ENCODE results near the gene LAMA2.

LAMA2 gene

GRCh38 chr6:129368970-129369369 lies 486.0 kb downstream of the LAMA2 start:
- no peak for DNase-seq (ENCODE audit: low read depth)

DNA sequence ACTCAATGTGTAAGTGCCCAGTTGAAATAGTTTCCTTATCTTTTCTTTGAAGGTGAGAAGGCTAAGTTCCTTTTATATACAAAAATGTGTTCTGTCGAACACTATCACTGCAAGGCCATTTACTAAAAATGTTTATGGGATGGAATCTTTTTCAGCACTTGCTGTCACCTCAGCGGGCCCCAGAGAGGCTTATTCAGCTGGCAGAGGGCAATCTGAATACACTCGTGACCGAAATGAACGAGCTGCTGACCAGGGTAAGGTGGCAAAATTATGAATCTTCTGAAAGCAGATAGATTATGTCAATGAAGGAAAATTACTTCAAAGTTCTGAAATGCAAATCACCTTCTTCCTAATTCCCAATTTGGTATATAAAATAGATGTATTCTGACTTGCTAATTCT lies 486.8 kb downstream of the LAMA2 start:
- DNase-seq (ENCODE audit: low read depth): no peak

- peak; percentile 40 for DNase-seq (ENCODE audit: low read depth)
Measured at GRCh38 chr6:129370268-129370916, 487.5 kb downstream of the LAMA2 start.

DNA sequence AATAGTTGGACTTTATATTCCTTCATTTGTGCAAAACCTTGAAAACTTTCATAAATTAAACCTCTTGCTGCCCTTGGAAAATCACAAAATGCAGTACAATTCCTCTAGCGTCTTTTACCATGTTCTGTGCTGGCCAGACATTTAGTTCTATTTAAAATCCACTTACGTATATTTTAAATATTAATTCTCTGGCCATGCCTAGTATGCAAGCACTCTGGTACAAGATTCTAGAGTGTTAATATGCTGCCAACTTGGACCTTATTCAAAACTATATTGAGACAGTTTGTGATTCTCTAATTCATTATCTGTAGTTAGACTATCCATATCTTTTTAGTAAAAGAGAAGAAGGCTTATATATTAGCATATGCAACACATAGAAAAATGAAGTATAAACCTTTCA lies 498.9 kb downstream of the LAMA2 start:
- no peak for DNase-seq (ENCODE audit: low read depth)

- DNase-seq (ENCODE audit: low read depth): no peak
Measured at GRCh38 chr6:129382916-129383315, 500.0 kb downstream of the LAMA2 start.

GRCh38 chr6:129385117-129385516 lies 502.2 kb downstream of the LAMA2 start:
- no peak for DNase-seq (ENCODE audit: low read depth)

DNA sequence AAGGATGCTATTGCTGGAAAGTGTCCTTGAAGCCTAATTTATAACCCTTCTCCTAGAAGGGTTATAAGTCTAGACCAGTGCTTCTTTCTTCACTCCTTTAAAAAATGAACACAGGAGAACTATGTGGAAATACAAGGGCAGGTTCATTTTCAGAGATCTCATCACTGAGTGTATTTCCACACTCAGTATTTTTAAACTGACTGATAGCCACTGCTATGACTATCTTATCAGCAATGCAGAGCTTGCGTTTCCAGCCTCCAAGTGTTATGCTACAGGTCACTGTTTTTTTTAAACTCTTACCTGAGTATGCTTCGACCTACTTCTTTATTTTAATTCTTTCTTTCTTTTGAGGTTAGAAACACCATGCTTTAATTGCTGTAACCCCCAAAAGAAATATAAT lies 508.0 kb downstream of the LAMA2 start:
- DNase-seq (ENCODE audit: low read depth): no peak

GRCh38 chr6:129393654-129394053 lies 510.7 kb downstream of the LAMA2 start:
- no peak for DNase-seq (ENCODE audit: low read depth)

DNA sequence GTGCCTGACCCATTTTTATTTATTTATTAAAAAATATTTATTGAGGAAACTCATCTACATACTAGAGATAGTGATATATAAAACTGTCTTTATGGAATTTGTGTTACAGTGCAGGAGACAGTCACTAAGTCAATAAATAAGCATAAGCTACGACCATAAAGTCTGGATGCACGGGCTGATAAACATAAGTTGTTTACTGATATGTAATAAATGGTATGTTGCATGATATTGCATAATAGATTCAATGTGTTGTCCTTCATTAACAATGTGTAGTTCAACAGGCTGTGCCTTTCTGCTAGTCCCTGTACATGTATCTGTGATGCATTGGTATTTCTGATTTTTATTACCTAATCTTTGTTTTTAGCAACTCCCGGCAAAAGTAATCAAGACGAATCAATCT lies 515.8 kb downstream of the LAMA2 start:
- no peak for DNase-seq (ENCODE audit: low read depth)

DNA sequence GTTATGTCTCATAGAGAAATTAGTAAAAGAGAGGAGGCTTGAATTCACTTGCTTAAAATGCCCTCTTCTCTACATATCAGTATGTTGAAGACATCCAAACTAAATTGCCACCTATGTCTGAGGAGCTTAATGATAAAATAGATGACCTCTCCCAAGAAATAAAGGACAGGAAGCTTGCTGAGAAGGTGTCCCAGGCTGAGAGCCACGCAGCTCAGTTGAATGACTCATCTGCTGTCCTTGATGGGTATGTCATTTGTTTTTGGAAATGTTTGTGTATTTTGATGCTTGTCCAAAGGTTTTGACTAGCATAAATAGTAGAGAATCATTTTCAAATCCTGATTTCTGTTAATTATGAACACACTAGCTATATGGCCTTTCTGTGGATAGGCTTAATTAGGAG lies 519.3 kb downstream of the LAMA2 start:
- peak; percentile 8 for DNase-seq (ENCODE audit: low read depth)

- DNase-seq (ENCODE audit: low read depth): no peak
Measured at GRCh38 chr6:129411092-129411491, 528.2 kb downstream of the LAMA2 start.

GRCh38 chr6:129416337-129416990 lies 533.5 kb downstream of the LAMA2 start:
- no peak for DNase-seq (ENCODE audit: low read depth)

DNA sequence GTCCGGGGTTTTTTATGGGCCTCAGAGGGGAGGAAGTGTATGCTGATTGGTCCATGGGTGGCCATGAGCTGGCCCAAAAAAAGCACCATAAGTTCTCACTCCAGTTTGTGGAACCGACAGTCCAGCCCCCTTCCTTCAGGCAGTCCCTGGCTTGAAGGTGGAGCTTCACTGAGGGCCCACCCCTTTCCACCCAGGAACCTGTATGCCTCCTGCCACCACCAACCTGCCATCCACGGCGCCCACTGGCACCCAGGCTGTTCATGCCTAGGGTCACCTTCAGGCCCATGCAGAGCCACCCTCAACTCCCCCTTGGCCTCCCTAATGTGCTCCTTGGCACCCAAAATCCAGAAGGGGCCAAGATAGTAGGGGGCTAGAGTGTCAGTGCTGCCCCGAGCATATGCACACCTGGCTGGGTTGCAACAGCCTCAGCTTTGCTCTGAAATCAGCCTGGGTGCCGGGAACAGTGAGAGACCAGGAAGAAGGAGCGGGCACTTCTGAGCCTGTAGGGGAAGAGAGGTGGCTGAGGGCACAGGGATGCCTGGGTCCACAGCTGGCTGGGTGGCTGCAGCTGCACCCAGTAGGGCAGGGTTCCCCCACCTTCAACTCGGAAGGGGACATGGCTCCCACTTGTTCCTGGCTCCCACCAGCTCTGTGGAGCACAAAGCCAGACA lies 534.6 kb downstream of the LAMA2 start:
- no peak for DNase-seq (ENCODE audit: low read depth)

- DNase-seq (ENCODE audit: low read depth): no peak
Measured at GRCh38 chr6:129419324-129419723, 536.4 kb downstream of the LAMA2 start.

DNA sequence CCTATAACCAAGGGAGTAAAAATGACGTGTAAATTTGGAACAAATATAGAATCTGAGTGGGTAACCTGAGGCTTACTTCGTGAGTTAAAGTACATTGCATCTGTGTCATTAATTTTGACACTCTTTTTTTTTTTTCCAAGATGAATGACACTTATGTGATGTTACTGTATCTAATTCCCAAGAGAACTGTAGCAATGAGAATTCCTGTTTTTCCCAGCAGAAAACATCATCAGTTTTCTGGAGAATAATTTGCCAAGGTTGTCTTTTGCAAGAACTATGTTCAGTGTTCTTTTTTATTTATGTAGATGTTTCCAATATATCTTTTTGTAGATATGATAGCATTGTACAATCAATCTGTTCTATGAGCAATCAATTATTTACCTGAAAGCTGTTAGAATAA lies 543.4 kb downstream of the LAMA2 start:
- DNase-seq (ENCODE audit: low read depth): no peak

DNA sequence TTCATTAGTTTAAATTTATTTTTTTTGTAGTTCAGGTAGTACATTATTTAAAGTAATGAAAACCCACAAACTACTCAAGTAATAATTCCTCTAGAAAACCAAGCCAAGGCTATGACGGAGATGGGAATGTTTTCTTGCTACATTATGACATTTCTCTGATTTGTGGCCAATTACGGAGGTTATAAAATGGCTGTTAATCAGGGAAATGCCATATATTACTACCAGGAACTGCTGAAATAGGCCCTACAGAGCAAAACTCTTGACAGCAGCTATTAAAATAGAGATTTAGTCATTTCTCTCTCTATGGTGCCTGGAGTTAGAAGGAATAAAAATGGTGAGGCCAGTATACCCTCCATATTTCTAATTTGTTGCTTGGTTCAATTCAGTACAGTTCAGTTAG lies 547.0 kb downstream of the LAMA2 start:
- no peak for DNase-seq (ENCODE audit: low read depth)

DNA sequence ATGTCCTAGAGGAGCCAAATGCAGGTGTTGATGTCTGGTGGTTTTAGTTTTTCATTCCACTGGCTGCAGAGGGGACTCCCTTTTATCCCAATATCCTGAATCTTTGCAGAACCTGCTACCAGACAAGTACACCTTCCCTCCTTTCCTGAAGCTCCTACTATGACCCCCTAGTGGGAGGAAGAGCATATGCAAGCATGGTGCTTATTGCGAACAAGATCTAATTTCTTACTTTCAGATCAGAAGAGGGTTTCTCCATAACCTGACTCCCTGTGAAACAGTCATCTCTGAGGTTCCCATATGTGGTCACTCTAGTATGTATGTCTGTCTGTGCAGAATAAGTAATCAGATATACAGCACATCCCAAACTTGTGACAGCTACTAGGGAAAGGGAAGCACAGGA lies 549.8 kb downstream of the LAMA2 start:
- no peak for DNase-seq (ENCODE audit: low read depth)

GRCh38 chr6:129434091-129434490 lies 551.2 kb downstream of the LAMA2 start:
- DNase-seq (ENCODE audit: low read depth): no peak

DNA sequence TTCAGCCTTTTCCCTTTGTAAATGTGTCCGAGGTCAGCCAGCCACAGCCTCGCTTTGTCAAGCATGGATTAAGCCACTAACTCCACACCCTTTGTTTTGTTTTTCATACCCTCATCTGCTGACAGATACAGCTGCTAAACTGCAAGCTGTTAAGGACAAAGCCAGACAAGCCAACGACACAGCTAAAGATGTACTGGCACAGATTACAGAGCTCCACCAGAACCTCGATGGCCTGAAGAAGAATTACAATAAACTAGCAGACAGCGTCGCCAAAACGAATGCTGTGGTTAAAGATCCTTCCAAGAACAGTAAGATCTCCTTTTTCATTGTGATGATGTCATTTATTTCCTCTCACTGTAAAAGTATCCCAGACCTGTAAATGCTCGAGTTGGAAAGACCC lies 557.8 kb downstream of the LAMA2 start:
- DNase-seq (ENCODE audit: low read depth): peak; percentile 2

- DNase-seq (ENCODE audit: low read depth): no peak
Measured at GRCh38 chr6:129444683-129445082, 561.7 kb downstream of the LAMA2 start.

DNA sequence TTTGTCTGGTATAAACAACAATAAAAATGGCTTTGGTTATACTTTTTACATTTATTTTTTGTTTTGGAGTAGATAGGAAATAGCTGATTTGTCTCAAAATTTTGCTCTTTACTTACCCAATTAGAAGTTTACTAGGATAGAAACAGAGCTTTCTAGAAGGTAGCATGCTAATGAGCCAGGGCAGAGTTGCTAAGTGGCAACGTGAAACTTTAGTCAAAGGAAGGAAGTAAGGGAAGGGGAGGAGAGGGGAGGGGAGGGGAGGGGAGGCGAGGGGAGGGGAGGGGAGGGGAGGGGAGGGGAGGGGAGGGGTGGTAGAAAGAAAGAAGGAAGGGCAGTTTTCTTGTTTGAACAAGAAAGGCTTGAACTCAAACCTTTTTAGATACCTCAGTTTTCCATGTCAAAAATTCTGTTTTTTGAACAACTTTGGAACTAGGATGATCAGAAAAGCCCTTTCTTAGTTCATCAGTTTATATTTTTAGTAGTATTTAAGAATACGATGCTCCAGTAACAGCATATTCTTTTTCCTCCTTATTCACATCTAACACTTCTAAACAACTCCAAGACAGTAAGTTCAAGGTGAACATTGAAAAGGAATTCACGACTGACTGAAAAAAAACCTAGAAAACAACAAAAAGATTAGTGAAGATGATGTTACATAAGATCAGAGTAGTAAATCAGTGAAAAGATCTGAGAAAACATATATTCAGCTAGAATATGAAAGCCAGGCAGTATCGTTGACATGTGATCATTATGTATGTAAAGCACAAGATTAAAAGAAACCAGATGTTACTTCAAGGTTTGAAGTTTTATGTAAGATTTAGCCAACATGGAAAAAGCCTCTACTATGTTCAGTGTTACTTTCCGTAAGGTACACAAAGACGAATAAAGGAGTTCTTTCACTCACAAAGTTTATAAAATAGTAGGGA lies 563.6 kb downstream of the LAMA2 start:
- no peak for DNase-seq (ENCODE audit: low read depth)

DNA sequence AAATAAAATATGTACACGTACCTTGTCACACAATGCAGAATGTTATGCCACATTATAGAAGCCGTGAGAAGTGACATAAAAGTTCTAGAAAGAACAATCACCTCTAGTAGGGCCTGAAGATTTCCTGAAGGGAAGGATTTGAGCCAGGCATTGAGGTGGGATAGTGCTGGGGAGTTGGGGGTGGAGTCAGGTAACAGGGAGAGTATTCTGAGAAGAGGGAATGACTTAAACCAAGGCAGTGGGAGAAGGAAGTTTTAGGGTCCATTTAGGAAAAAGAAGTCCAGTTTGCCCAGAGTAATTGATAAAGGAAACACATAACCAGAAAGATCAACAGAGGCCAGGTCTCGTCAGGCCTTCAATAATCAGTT lies 564.2 kb downstream of the LAMA2 start:
- DNase-seq (ENCODE audit: low read depth): no peak

DNA sequence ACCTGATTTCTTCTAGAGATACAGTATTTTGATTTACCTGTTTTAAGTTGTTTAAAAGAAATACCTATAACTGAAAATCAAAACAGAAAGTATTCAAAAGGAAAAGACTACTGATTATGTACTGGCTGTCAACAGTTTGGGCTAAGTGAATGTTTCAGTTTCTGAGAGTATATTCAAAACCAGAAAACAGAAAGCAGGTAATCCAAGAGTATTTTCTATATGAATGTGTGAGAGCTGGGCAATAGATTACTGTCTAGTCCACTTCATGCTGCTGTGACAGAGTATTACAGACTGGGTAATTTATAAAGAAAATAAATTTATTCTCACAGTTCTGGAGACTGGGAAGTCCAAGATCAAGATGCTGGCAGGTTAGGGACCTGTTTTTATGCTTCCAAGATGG lies 566.0 kb downstream of the LAMA2 start:
- no peak for DNase-seq (ENCODE audit: low read depth)
